Adrenal gland (tissue), 12 donors: Measurements from ENCODE around the gene GNAQ. TPM values are rescaled to one million over a fixed set of nuclear protein-coding genes. Genes with fewer than 3 reads are reported as not detected.

Experiments used
- DNase-seq, 7 donors: peaks; one replicate each; pipeline ENCODE4 v3.0.0-alpha.2; 2019 to 2020
- H3K27ac ChIP-seq, 5 donors: fragments of 200-600 bp; sonication (generic) in 4 of 5; 1 replicate in 3 of 5; 2 replicates in 2 of 5; pipeline versions ENCODE4 v1.5.1 to v1.8.0; 2016 to 2020; ENCODE audit warnings: mild to moderate bottlenecking in 1 of 5
- H3K27me3 ChIP-seq: fragments of 200-600 bp; 2 replicates; pipeline ENCODE4 v1.8.0; 2021
- H3K36me3 ChIP-seq, 2 donors: fragments of 200-600 bp; replicated peaks in 1 of 2; 1 replicate in 1 of 2; 2 replicates in 1 of 2; pipeline versions ENCODE4 v1.5.1 to v1.8.0; 2018 to 2022
- H3K4me1 ChIP-seq, 2 donors: fragments of 200-600 bp; replicated peaks in 1 of 2; 1 replicate in 1 of 2; 2 replicates in 1 of 2; pipeline versions ENCODE4 v1.5.1 to v1.8.0; 2018 to 2021
- H3K4me3 ChIP-seq, 4 donors: fragments of 200-600 bp; sonication (generic) in 3 of 4; one replicate each; pipeline ENCODE4 v1.5.1; 2016 to 2018
- H3K9me3 ChIP-seq, 3 donors: fragments of 200-600 bp; sonication (generic) in 1 of 3; replicated peaks in 1 of 3; 1 replicate in 2 of 3; 2 replicates in 1 of 3; pipeline versions ENCODE4 v1.5.1 to v1.8.0; 2016 to 2021
- CTCF ChIP-seq, 6 experiments: fragments of 450-650 bp in 4 of 6; fragments of 200-600 bp in 2 of 6; sonication (generic) in 1 of 6; IDR thresholded peaks; 1 replicate in 5 of 6; 2 replicates in 1 of 6; pipeline versions ENCODE4 v1.5.1 to v1.8.0; 2016 to 2021; ENCODE audit warnings: antibody characterized with exemption in 6 of 6, mild to moderate bottlenecking in 2 of 6, moderate library complexity in 1 of 6
- POLR2A ChIP-seq, 2 donors: fragments of 450-650 bp; IDR thresholded peaks; one replicate each; pipeline ENCODE4 v1.6.1; 2017; ENCODE audit warnings: antibody characterized with exemption in 2 of 2, mild to moderate bottlenecking in 2 of 2, moderate library complexity in 1 of 2
- WGBS, 4 donors: extraction: QIAGEN DNeasy Blood & Tissue Kit in 2 of 4; methylation state at CpG; one replicate each; pipeline versions ENCODE4 v1.1.5 to v1.1.7; 2013 to 2017; 5-methylcytosine and 5-hydroxymethylcytosine counted together
- intact Hi-C, 2 donors: fragments of 100-400 bp; cut with DNase I; formaldehyde crosslinking; loops; one replicate each; pipeline versions ENCODE4 v1.14.1 to v1.15.0; 2022 to 2023
- polyA plus RNA-seq, 3 donors: library from polyadenylated mRNA; stranded (reverse); fragments of 200-250 nt in 2 of 3; fragments of 350-450 nt in 1 of 3; fragmentation: Illumina TruSeq in 1 of 3; extraction: RNeasy Lipid Tissue Mini Kit (QIAGEN cat#74804) in 1 of 3; gene quantifications; one replicate each; pipeline ENCODE4 v1.2.3, GENCODE V29; 2013 to 2014
- total RNA-seq, 9 donors: library from RNA; depleted of rRNA in 4 of 9; stranded (reverse); fragments of >200 nt in 4 of 9; fragments of 120-200 nt in 1 of 9; fragmentation: NEBNext Ultra II Directional in 1 of 9; extraction: Animal tissue kit (Norgen Biotek cat#: 25700) in 1 of 9; gene quantifications; one replicate each; pipeline versions ENCODE4 v1.1.0 to v1.2.4, GENCODE V29; 2013 to 2023
- donor health status: healthy with polysubstance abuse.
- donor health status: Bipolar disorder and iron deficiency.
- donor health status: DM: yes; HTN: yes; CAD: no.
- donor health status: DM: no; HTN: no; CAD: no.
- donor health status: DM: no; HTN: no; CAD: no.
- donor health status: DM: yes; HTN: yes; CAD: no.

Gene GNAQ
- total and polyA plus RNA-seq, 12 donors, result 15.8 to 71.7 (median 45.1) TPM

- no peak for TF ChIP-seq CTCF (IDR thresholded peaks at IDR 0.05)
- TF ChIP-seq POLR2A (IDR thresholded peaks at IDR 0.05), result no peak
- no peaks in the 10 kb centered on the region for H3K4me1 ChIP-seq
- H3K27ac ChIP-seq, result no peak overlapping the region
- H3K9me3 ChIP-seq, result no peaks in the 10 kb centered on the region
- no peak for DNase-seq
- intact Hi-C loops, result no loop called here
- WGBS, 4 donors, result 64 to 84% (median 75%) methylated on average over 8 to 9 of the region's 9 CpGs
- H3K27me3 ChIP-seq, result no peaks in the 10 kb centered on the region
- H3K4me3 ChIP-seq, result no peak overlapping the region
- H3K36me3 ChIP-seq, result no peaks in the 10 kb centered on the region
These were observed 351.8 kb downstream of the GNAQ start for GRCh38 chr9:77679661-77680368.

GRCh38 chr9:77679088-77679487 lies 352.5 kb downstream of the GNAQ start:
- Histone ChIP-seq H3K4me3 (no peak overlapping the region), H3K4me1 (no peaks in the 10 kb centered on the region), H3K27ac (peak overlapping the region in 1 of 5 donors; percentile 52), H3K27me3 (no peaks in the 10 kb centered on the region), H3K36me3 (no peaks in the 10 kb centered on the region), H3K9me3 (no peaks in the 10 kb centered on the region)
- intact Hi-C loops, result no loop called here
- 37 to 76% (median 55%) methylated on average over 2 of the region's 2 CpGs for WGBS, 4 donors
- TF ChIP-seq POLR2A (IDR thresholded peaks at IDR 0.05) (no peak), CTCF (IDR thresholded peaks at IDR 0.05) (no peak)
- DNase-seq, result no peak

- H3K4me1 ChIP-seq, result no peaks in the 10 kb centered on the region
- WGBS, 4 donors, result 68 to 76% (median 74%) methylated on average over 7 of the region's 7 CpGs
- intact Hi-C loops, result no loop called here
- TF ChIP-seq POLR2A (IDR thresholded peaks at IDR 0.05), result no peak
- no peak for TF ChIP-seq CTCF (IDR thresholded peaks at IDR 0.05)
- H3K27ac ChIP-seq, result peak overlapping the region in 1 of 5 donors; percentile 52
- no peaks in the 10 kb centered on the region for H3K9me3 ChIP-seq
- H3K27me3 ChIP-seq, result no peaks in the 10 kb centered on the region
- no peak overlapping the region for H3K4me3 ChIP-seq
- DNase-seq, result no peak
- H3K36me3 ChIP-seq, result no peaks in the 10 kb centered on the region
These were observed 353.6 kb downstream of the GNAQ start for GRCh38 chr9:77677957-77678535.

- DNase-seq, result no peak
- H3K4me1 ChIP-seq, result no peaks in the 10 kb centered on the region
- TF ChIP-seq CTCF (IDR thresholded peaks at IDR 0.05) (no peak), POLR2A (IDR thresholded peaks at IDR 0.05) (no peak)
- H3K27me3 ChIP-seq, result no peaks in the 10 kb centered on the region
- H3K36me3 ChIP-seq, result no peaks in the 10 kb centered on the region
- no peak overlapping the region for H3K27ac ChIP-seq
- H3K9me3 ChIP-seq, result no peaks in the 10 kb centered on the region
- WGBS, 4 donors, result 81 to 89% (median 84%) methylated on average over 4 of the region's 4 CpGs
- H3K4me3 ChIP-seq, result no peak overlapping the region
- intact Hi-C loops, result no loop called here
These were observed 354.2 kb downstream of the GNAQ start for GRCh38 chr9:77677397-77677796.
